HG02943 (cell line): ENCODE results near the gene ATXN8OS.
A peak's percentile ranks its signal among the peaks of the same experiment; 100 is the strongest.
"Not testable (repeated sequence)": the region's sequence is repeated elsewhere in the genome, so short reads cannot be mapped to it uniquely, and the experiment has no call there.

Experiments
- ATAC-seq: cut with Tn5 transposase; IDR thresholded peaks from one replicate; pipeline ENCODE4 v1.9.1; 2021; ENCODE audit warnings: mild to moderate bottlenecking, low read depth, moderate library complexity; ENCODE audit not compliant: unreplicated experiment

ATXN8OS gene

DNA sequence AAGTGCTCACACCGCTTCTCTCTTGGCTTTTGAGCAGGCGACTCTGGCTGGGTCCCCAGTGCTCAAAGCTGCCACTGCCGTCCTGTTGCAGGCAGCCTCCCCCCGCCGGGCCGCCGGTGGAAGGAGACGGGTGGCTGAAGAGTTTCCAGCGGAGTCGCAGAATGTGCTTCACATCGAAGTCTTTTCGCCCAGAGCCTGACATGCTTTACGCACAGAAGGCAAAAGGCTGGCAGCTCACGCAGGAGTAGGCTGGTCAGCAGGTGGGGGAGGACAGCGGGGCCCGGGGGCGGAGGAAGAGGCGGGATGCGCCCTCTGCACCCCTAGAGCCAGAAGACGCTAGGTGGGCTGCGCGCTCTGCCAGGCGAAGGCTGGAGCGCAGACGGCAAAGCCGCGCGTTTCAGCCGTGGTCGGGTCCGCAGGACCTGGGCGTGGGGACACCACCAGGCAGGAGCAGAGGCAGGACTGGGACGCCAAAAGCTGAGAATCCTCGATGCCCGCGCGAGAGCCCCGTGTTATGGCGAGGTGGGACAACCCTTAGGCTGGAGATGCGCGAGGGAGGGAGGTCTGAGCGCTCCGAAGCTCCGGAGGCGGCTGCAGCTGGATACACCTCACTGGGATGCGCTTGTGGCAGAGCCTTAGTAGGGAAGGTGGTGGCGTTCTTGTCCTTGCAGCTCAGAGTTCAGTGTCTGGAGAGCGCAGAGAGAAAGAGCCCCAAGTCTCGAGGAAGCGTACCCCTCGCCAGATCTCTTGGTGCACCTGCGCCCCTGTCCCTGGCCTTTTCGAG lies at the start of gene ATXN8OS:
Gene ATXN8OS, plus strand, starts transcription at position 329 of the 784 bp plus-strand sequence.
- ATAC-seq, result no peak

- ATAC-seq, result no peak
Observed at GRCh38 chr13:70080012-70080411, 27.6 kb upstream of the ATXN8OS start.

- ATAC-seq, result no peak
Observed at GRCh38 chr13:70087247-70087646, 20.4 kb upstream of the ATXN8OS start.

DNA sequence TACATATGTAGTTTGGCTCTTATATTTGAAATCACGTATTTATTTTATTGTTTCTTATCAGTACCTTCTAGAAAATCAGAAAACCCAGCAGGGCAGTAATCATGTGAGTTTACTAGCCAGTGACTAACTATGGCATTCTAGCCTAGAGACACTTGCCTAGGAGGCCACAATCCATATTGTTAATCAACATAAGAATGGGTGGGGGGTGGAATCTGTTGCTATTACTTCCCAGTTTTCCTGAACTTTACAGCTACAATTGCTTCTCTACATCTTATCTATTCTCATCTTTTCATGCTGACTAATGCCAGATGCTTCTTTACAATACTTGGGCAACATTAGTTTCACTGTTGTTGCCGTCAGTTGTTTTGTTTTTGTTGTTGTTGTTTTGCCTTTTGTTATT lies 18.7 kb upstream of the ATXN8OS start:
- ATAC-seq, result no peak

DNA sequence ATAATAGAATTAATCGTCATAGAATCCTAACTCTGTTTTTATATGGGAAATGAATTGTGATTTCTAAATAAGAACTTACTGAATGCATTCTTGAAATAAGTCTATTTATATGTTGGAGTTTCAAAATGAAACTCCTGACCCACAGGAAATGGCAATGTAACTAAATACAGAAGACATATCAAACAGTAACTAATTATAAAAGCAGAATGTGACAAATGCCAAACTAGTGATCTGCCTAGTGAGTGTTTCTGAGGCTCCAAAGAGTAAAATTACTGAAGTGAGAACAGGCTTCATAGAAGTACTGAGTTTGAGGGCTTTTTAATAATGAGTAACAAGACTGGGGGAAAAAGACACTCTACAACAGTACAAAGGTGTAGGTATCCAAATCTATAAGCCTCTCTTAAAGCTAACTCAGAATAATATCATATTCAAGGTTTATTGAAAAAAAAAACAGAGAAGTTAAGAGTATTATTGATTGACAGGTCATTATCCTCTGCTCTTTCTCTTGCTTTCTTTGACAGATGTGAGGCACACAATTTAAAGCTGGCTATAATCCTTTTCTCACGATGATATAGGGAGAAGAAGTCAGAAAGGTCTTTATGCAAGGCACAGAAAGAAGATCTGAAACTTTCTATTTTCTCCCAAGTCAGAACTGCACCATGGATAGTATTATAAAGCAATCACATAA lies 17.4 kb upstream of the ATXN8OS start:
- peak; percentile 88 for ATAC-seq

GRCh38 chr13:70098669-70099068 lies 9.0 kb upstream of the ATXN8OS start:
- ATAC-seq, result no peak

- ATAC-seq, result no peak
Observed at GRCh38 chr13:70104481-70104880, 3.1 kb upstream of the ATXN8OS start.

DNA sequence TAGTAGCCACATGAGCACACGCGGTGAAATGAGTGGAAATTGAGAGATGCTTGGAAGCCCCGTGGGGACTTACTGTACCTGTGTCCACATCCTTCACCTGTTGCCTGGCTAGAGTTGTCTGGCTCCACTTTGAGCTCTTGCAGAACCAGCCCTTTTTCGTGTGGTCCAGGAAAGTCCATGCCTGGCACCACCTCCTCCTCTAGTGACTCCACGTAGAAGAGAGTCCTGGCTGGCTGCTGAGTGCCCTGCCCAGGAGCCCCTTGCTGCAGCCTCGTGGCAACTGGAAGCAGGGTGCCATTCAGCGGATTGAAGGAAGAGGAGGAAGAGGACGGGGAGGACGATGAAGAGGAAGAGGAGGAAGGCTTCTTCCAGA lies 515 bp upstream of the ATXN8OS start:
- ATAC-seq, result no peak

GRCh38 chr13:70108356-70109105 lies 905 bp downstream of the ATXN8OS start, which contains the start of gene KLHL1:
KLHL1 (minus strand) TSS chr13:70108452; CDS start chr13:70107699, 753 bp downstream.
- ATAC-seq, result no peak

GRCh38 chr13:70117338-70117905 lies 9.8 kb downstream of the ATXN8OS start:
- ATAC-seq, result no peak

GRCh38 chr13:70125693-70126092 lies 18.1 kb downstream of the ATXN8OS start:
- ATAC-seq, result no peak

GRCh38 chr13:70128098-70128497 lies 20.5 kb downstream of the ATXN8OS start:
- no peak for ATAC-seq

GRCh38 chr13:70142658-70143057 lies 35.0 kb downstream of the ATXN8OS start:
- ATAC-seq, result not testable (repeated sequence)

DNA sequence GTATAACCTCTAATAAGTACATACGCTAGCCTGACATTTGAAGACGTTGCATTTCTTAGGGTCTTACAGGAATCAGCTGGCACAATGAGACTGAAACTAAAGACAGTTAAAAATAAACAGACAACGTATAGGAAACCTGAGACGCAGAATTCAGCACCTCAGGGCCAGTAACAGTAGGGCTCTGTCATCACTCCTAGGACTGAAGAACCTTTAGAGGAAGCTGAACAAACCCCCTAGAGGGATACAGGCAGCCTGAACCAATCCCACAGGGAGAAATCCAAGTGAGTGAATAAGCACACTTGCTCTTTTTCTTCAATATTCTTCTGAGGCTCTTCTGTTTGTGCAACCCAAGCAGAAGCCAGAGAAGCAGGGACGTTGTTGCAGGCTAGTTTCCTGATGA lies 54.5 kb downstream of the ATXN8OS start:
- no peak for ATAC-seq

GRCh38 chr13:70170689-70171088 lies 63.1 kb downstream of the ATXN8OS start:
- no peak for ATAC-seq

GRCh38 chr13:70171151-70171550 lies 63.5 kb downstream of the ATXN8OS start:
- ATAC-seq, result no peak

DNA sequence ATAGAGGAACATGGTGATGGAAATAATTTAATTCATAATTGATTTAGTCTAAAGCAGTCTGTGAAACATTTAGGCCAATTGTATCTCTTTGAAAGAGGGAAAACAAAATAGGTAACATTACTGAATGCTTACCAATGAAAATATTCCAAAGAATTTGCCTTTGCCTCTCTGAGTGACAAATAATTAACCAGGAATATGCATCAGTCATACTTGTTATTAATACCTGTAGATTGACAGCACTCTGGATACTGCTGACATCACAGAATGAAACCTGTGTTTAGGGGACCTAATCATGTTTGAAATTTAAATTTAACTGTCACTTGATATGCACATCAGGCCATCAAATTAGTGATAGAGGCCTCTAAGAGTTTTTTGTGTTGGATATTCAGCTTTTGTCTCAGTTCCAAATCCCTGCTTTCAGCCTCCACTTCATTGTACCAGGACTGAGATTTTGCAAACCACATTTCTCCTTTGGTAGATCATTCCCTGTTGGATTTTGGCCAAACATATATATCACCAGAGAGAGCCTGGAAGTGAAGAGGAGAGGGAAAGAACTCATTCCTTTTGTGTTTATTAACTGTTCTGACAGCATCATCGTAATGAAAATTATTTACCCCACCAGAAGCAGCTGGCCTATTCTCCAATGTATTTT lies 65.4 kb downstream of the ATXN8OS start:
- no peak for ATAC-seq

DNA sequence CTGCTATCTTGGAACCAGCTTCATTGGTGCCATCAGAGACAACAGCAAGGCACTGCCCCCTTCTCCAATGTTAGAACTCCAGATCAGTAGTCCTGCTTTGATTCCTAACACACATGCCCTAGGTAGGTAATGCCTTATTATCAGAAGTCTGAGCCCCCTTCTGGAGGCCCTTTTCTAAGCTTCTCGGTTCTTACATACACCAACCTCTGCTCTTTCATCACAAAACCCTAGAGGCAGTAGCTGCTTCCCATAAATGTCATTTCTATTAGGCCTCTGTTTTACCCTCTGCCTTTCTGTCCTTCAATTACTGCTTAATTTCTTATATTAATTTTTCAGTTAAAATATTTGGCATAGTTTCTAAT lies 66.0 kb downstream of the ATXN8OS start:
- no peak for ATAC-seq

DNA sequence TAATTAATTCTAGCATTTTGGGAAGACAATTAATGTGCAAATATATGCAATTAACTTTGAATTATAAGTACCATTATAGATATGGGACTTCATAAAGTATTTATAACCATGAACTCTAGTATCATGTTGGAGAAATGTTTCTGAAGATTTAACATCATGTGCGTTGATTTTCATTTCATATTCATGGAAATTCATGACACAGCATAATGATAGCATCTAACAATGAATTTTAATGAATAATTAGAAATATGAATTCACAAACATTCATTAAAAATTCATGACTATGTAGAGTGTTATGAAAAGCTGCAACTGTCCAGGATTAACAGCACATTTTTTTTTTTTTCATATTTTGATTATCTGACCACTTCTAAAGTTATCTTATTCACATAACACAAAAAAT lies 70.7 kb downstream of the ATXN8OS start:
- no peak for ATAC-seq
